Tibial artery (tissue), 4 donors: ENCODE measurements around the gene BTBD9.

Source experiments
- DNase-seq, 2 donors: peaks; one replicate each; pipeline ENCODE4 v3.0.0-alpha.2; 2019
- H3K27ac ChIP-seq, 2 donors: fragments of 200-600 bp; sonication (generic) in 1 of 2; 1 replicate in 1 of 2; 2 replicates in 1 of 2; pipeline ENCODE4 v1.5.1; 2018 to 2019; ENCODE audit warnings: mild to moderate bottlenecking in 1 of 2
- H3K27me3 ChIP-seq, 2 donors: fragments of 200-600 bp; sonication (generic) in 1 of 2; one replicate each; pipeline versions ENCODE4 v1.5.1 to v1.6.0; 2016 to 2019
- H3K36me3 ChIP-seq, 3 donors: fragments of 200-600 bp; sonication (generic) in 2 of 3; one replicate each; pipeline ENCODE4 v1.5.1; 2016 to 2019; ENCODE audit warnings: mild to moderate bottlenecking in 2 of 3
- H3K4me1 ChIP-seq, 4 donors: fragments of 200-600 bp; sonication (generic) in 2 of 4; 1 replicate in 3 of 4; 2 replicates in 1 of 4; pipeline ENCODE4 v1.5.1; 2016 to 2019
- H3K4me3 ChIP-seq, 2 donors: fragments of 200-600 bp; sonication (generic) in 1 of 2; 1 replicate in 1 of 2; 2 replicates in 1 of 2; pipeline ENCODE4 v1.5.1; 2018 to 2019; ENCODE audit warnings: mild to moderate bottlenecking in 2 of 2
- H3K9me3 ChIP-seq, 3 donors: fragments of 200-600 bp; sonication (generic) in 1 of 3; one replicate each; pipeline ENCODE4 v1.5.1; 2016 to 2019
- CTCF ChIP-seq, 2 experiments: fragments of 200-600 bp in 1 of 2; fragments of 450-650 bp in 1 of 2; IDR thresholded peaks; one replicate each; pipeline ENCODE4 v1.5.1; 2017 to 2019; ENCODE audit warnings: antibody characterized with exemption in 2 of 2, mild to moderate bottlenecking in 1 of 2, moderate library complexity in 1 of 2
- intact Hi-C: fragments of 100-400 bp; cut with DNase I; formaldehyde crosslinking; loops from one replicate; pipeline ENCODE4 v1.15.0; 2023; ENCODE audit warnings: low total_unique reads

Gene BTBD9

GRCh38 chr6:38684904-38685303 is 45.2 kb upstream of the BTBD9 start:
- H3K4me3 ChIP-seq: no peak overlapping the region
- TF ChIP-seq CTCF (IDR thresholded peaks at IDR 0.05): no peak
- no peak overlapping the region for H3K27ac ChIP-seq
- no peaks in the 10 kb centered on the region for H3K27me3 ChIP-seq
- peaks cover 0 to 29% (median 2%) of the 10 kb centered on the region in 4 donors for H3K4me1 ChIP-seq
- DNase-seq: no peak
- intact Hi-C loops: no loop called here
- no peaks in the 10 kb centered on the region for H3K9me3 ChIP-seq
- H3K36me3 ChIP-seq: peaks cover 20 to 33% (median 21%) of the 10 kb centered on the region in 3 donors

- Histone ChIP-seq H3K4me3 (no peak overlapping the region), H3K36me3 (peaks cover 20 to 37% (median 21%) of the 10 kb centered on the region in 3 donors), H3K27me3 (no peaks in the 10 kb centered on the region), H3K27ac (no peak overlapping the region), H3K4me1 (peaks cover 0 to 29% (median 2%) of the 10 kb centered on the region in 4 donors), H3K9me3 (no peaks in the 10 kb centered on the region)
- DNase-seq: no peak
- intact Hi-C loops: no loop called here
- no peak for TF ChIP-seq CTCF (IDR thresholded peaks at IDR 0.05)
Observed at GRCh38 chr6:38684237-38684636, 44.5 kb upstream of the BTBD9 start.

- H3K9me3 ChIP-seq: no peaks in the 10 kb centered on the region
- DNase-seq: no peak
- H3K36me3 ChIP-seq: peaks cover 31 to 59% (median 32%) of the 10 kb centered on the region in 3 donors
Observed at GRCh38 chr6:38681850-38682249, 42.1 kb upstream of the BTBD9 start.

DNA sequence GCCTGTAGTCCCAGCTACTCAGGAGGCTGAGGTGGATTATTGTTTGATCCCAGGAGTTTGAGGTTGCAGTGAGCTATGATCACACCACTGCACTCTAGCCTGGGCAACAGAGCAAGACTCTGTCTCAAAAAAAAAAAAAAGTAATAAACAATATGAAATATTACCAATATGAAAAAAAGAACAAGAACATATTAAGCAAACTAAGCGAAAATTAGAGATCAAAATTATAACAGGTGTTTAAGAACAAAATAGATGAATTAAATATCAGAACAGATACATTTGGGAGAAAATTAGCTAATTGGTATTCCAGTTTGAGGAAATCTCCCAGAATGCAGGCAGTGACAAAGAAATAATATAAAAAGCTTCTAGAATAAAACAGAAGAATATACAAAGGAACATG is 39.9 kb upstream of the BTBD9 start:
- Histone ChIP-seq H3K27ac (no peak overlapping the region), H3K4me1 (no peaks in the 10 kb centered on the region), H3K36me3 (peaks cover 37 to 79% (median 52%) of the 10 kb centered on the region in 3 donors), H3K4me3 (no peak overlapping the region), H3K9me3 (no peaks in the 10 kb centered on the region), H3K27me3 (no peaks in the 10 kb centered on the region)
- no peak for DNase-seq
- intact Hi-C loops: no loop called here
- no peak for TF ChIP-seq CTCF (IDR thresholded peaks at IDR 0.05)

More at GRCh38 chr6:38681850-38682249, 42.1 kb upstream of the BTBD9 start:
- intact Hi-C loops: no loop called here
- H3K4me3 ChIP-seq: no peak overlapping the region
- H3K27me3 ChIP-seq: no peaks in the 10 kb centered on the region
- no peak for TF ChIP-seq CTCF (IDR thresholded peaks at IDR 0.05)
- H3K4me1 ChIP-seq: peaks cover 0 to 12% (median 1%) of the 10 kb centered on the region in 4 donors
- no peak overlapping the region for H3K27ac ChIP-seq

DNA sequence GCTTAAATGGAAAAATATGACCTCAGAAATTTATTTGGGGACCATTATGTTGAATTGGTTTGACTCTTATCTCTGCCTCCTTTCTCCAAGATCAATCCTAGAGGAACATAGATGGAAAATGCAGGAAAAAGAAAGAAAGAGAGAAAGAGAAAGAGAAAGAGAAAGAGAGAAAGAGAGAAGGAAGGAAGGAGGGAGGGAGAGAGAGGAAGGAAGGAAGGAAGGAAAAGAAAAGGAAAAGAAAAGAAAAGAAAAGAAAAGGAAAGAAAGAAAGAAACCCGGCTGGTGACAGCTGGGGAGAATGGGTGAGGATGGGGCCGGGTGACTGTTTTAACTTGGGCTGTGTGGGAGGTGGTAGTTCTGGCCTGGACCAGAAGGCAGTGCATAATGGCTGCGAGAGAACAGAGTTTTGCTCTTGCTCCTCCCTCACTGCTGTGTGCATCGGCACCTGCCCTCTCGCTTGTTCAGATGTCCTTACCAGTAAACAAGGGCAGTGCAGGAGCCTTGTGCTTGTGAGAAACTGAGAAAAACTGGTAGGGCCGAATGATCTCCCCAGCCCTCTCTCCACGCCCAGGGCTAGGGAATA is 38.5 kb upstream of the BTBD9 start:
- H3K27me3 ChIP-seq: no peaks in the 10 kb centered on the region
- H3K27ac ChIP-seq: no peak overlapping the region
- intact Hi-C loops: no loop called here
- peaks cover 29 to 72% (median 55%) of the 10 kb centered on the region in 3 donors for H3K36me3 ChIP-seq
- no peak overlapping the region for H3K4me3 ChIP-seq
- H3K9me3 ChIP-seq: no peaks in the 10 kb centered on the region
- H3K4me1 ChIP-seq: no peaks in the 10 kb centered on the region
- no peak for TF ChIP-seq CTCF (IDR thresholded peaks at IDR 0.05)
- no peak for DNase-seq
